Caco-2 (cell line): Measurements from ENCODE around the gene IL17C. TPM values are rescaled to one million over a fixed set of nuclear protein-coding genes. Genes with fewer than 3 reads are reported as not detected.

Source experiments
- BruUV-seq: library from RNA; stranded (reverse); fragments of 400-500 nt; replicated peaks from 2 replicates; lab custom pipeline; 2021; lab: Mats Ljungman, UMichigan
- CTCF ChIA-PET: fragments of 300-600 bp; sonication (Branson Sonifier 250); formaldehyde crosslinking; loops from one replicate; lab custom pipeline; 2022; ENCODE audit warnings: antibody characterized with exemption; lab: Charles Lee
- POLR2A ChIA-PET: fragments of 300-600 bp; sonication (Branson Sonifier 250); formaldehyde crosslinking; loops from one replicate; lab custom pipeline; 2022; ENCODE audit warnings: antibody characterized with exemption; lab: Charles Lee
- DNase-seq, 2 experiments: peaks; one replicate each; pipeline versions ENCODE4 v3.0.0 to v3.0.0-alpha.2; 2020 to 2022
- H3K27me3 ChIP-seq: replicated peaks from 2 replicates; pipeline ENCODE4 v1.6.0; 2011; ENCODE audit warnings: low read length; ENCODE audit not compliant: control insufficient read depth, insufficient read depth
- H3K36me3 ChIP-seq: 2 replicates; pipeline ENCODE4 v1.5.1; 2011; ENCODE audit warnings: low read length; ENCODE audit not compliant: control insufficient read depth, insufficient read depth
- H3K4me1 ChIP-seq: fragments of 250-450 bp; sonication (Bioruptor Pico); 2 replicates; pipeline ENCODE4 v1.5.1; 2020; ENCODE audit warnings: mild to moderate bottlenecking
- H3K4me3 ChIP-seq: 2 replicates; pipeline ENCODE4 v1.5.1; 2011; ENCODE audit warnings: low read depth, mild to moderate bottlenecking, control low read depth, low read length
- H3K9me3 ChIP-seq: fragments of 250-450 bp; sonication (Bioruptor Pico); 2 replicates; pipeline ENCODE4 v1.5.1; 2020; ENCODE audit warnings: mild to moderate bottlenecking, moderate library complexity
- H3K27ac Mint-ChIP-seq: one replicate; pipeline ENCODE4 v1.8.0; 2022; ENCODE audit warnings: mixed read lengths; ENCODE audit not compliant: unreplicated experiment
- H3K27me3 Mint-ChIP-seq: one replicate; pipeline ENCODE4 v1.8.0; 2022; ENCODE audit warnings: mixed read lengths; ENCODE audit not compliant: insufficient read depth, unreplicated experiment
- H3K36me3 Mint-ChIP-seq: one replicate; pipeline ENCODE4 v1.8.0; 2022; ENCODE audit warnings: mild to moderate bottlenecking, mixed read lengths; ENCODE audit not compliant: insufficient read depth, unreplicated experiment
- H3K4me1 Mint-ChIP-seq: one replicate; pipeline ENCODE4 v1.8.0; 2022; ENCODE audit warnings: low read depth, mixed read lengths; ENCODE audit not compliant: unreplicated experiment
- H3K4me3 Mint-ChIP-seq: one replicate; pipeline ENCODE4 v1.8.0; 2022; ENCODE audit warnings: mild to moderate bottlenecking, moderate library complexity, mixed read lengths; ENCODE audit not compliant: unreplicated experiment
- H3K9me3 Mint-ChIP-seq: one replicate; pipeline ENCODE4 v1.8.0; 2022; ENCODE audit warnings: mixed read lengths; ENCODE audit not compliant: unreplicated experiment
- CTCF ChIP-seq, 2 experiments: fragments of 200-600 bp in 1 of 2; IDR thresholded peaks; 1 replicate in 1 of 2; 2 replicates in 1 of 2; pipeline versions ENCODE4 v1.5.1 to v1.8.0; 2011 to 2022; ENCODE audit warnings: antibody characterized with exemption in 1 of 2, control low read depth in 1 of 2, inconsistent platforms in 1 of 2, low read depth in 1 of 2, low read length in 1 of 2, mild to moderate bottlenecking in 1 of 2, moderate library complexity in 1 of 2; ENCODE audit not compliant: insufficient read depth in 1 of 2, severe bottlenecking in 1 of 2, unreplicated experiment in 1 of 2
- intact Hi-C: fragments of 100-400 bp; cut with micrococcal nuclease; formaldehyde crosslinking; loops from one replicate; pipeline ENCODE4 v1.10.0; 2022; ENCODE audit not compliant: unreplicated experiment
- total RNA-seq: library from RNA; stranded (reverse); gene quantifications from 2 replicates; pipeline ENCODE4 v1.2.3, GENCODE V29; 2022

Gene IL17C
- total RNA-seq, 1 experiment from 2014 or later: not detected

- Mint-ChIP-seq H3K4me1 (peaks cover 27% of the 10 kb centered on the region), H3K36me3 (peaks cover 85% of the 10 kb centered on the region), H3K4me3 (no peak overlapping the region), H3K9me3 (no peaks in the 10 kb centered on the region), H3K27me3 (no peaks in the 10 kb centered on the region), H3K27ac (peak overlapping the region; percentile 33)
- H3K36me3 ChIP-seq: peaks cover 7% of the 10 kb centered on the region
- no peak for TF ChIP-seq CTCF (IDR thresholded peaks at IDR 0.05; ENCODE audit: insufficient read depth in 1 of 2, low read depth in 1 of 2, low read length in 1 of 2, severe bottlenecking in 1 of 2, unreplicated experiment in 1 of 2)
- H3K4me1 ChIP-seq: peaks cover 10% of the 10 kb centered on the region; the same call in 1 of the 2 replicates
- H3K9me3 ChIP-seq: no peaks in the 10 kb centered on the region
- POLR2A ChIA-PET: no interaction called here
- DNase-seq: no peak
- H3K27me3 ChIP-seq: no peaks in the 10 kb centered on the region
- H3K4me3 ChIP-seq: no peak overlapping the region
- intact Hi-C loops: no loop called here
- CTCF ChIA-PET: interaction anchor here (0.6 kb wide), 1 partner anchor 792 kb away, joined by 4 read pairs; no protein-coding TSS in a partner anchor
- no TSS peak for BruUV-seq
Observed at GRCh38 chr16:88617268-88618031, 20.9 kb upstream of the IL17C start.

- no peak for TF ChIP-seq CTCF (IDR thresholded peaks at IDR 0.05; ENCODE audit: insufficient read depth in 1 of 2, low read depth in 1 of 2, low read length in 1 of 2, severe bottlenecking in 1 of 2, unreplicated experiment in 1 of 2)
- ChIA-PET CTCF (interaction anchor here (0.9 kb wide), 1 partner anchor 8 kb away, joined by 4 read pairs; no protein-coding TSS in a partner anchor), POLR2A (no interaction called here)
- Mint-ChIP-seq H3K27ac (peak overlapping the region; percentile 33), H3K9me3 (no peaks in the 10 kb centered on the region), H3K36me3 (peaks cover 86% of the 10 kb centered on the region), H3K4me3 (no peak overlapping the region), H3K4me1 (peaks cover 27% of the 10 kb centered on the region), H3K27me3 (no peaks in the 10 kb centered on the region)
- Histone ChIP-seq H3K9me3 (no peaks in the 10 kb centered on the region), H3K4me3 (no peak overlapping the region), H3K27me3 (no peaks in the 10 kb centered on the region), H3K36me3 (peaks cover 11% of the 10 kb centered on the region), H3K4me1 (peaks cover 10% of the 10 kb centered on the region; the same call in 1 of the 2 replicates)
- BruUV-seq: no TSS peak
- no peak for DNase-seq
- intact Hi-C loops: no loop called here
Observed at GRCh38 chr16:88618182-88618955, 20.0 kb upstream of the IL17C start.

- no TSS peak for BruUV-seq
- intact Hi-C loops: no loop called here
- ChIA-PET CTCF (interaction anchor here (0.5 to 0.9 kb wide), 2 partner anchors 9 to 152 kb away, joined by 3 to 4 read pairs; no protein-coding TSS in a partner anchor), POLR2A (no interaction called here)
- Histone ChIP-seq H3K9me3 (no peaks in the 10 kb centered on the region), H3K27me3 (no peaks in the 10 kb centered on the region), H3K4me3 (no peak overlapping the region), H3K4me1 (peaks cover 10% of the 10 kb centered on the region; the same call in 1 of the 2 replicates), H3K36me3 (peaks cover 9% of the 10 kb centered on the region)
- H3K4me3 Mint-ChIP-seq: no peak overlapping the region
- H3K4me1 Mint-ChIP-seq: peaks cover 21% of the 10 kb centered on the region
- H3K9me3 Mint-ChIP-seq: no peaks in the 10 kb centered on the region
- TF ChIP-seq CTCF (IDR thresholded peaks at IDR 0.05; ENCODE audit: insufficient read depth in 1 of 2, low read depth in 1 of 2, low read length in 1 of 2, severe bottlenecking in 1 of 2, unreplicated experiment in 1 of 2): no peak
- no peak for DNase-seq
- H3K27ac Mint-ChIP-seq: peak overlapping the region; percentile 33
- H3K27me3 Mint-ChIP-seq: no peaks in the 10 kb centered on the region
- peaks cover 86% of the 10 kb centered on the region for H3K36me3 Mint-ChIP-seq
Observed at GRCh38 chr16:88618956-88619667, 19.3 kb upstream of the IL17C start.
